Stimulated activated naive CD8-positive, alpha-beta T cell treated with anti-CD3 and anti-CD28 coated beads, Interleukin-15, amount 100 ng/mL, for 72 hours (primary cell): Measurements from ENCODE around the gene SLX4IP.
A peak's percentile ranks its signal among the peaks of the same experiment; 100 is the strongest.

ENCODE experiments used
- ATAC-seq: fragments of 150-1000 bp; cut with Tn5 transposase; 2 replicates; pipeline ENCODE4 v1.10.0; 2021; ENCODE audit warnings: mild to moderate bottlenecking, moderate library complexity
- DNase-seq, 2 donors: peaks; one replicate each; pipeline ENCODE4 v3.0.0; 2021 to 2022
- H3K27ac Mint-ChIP-seq, 2 donors: one replicate each; pipeline ENCODE4 v1.8.0; 2022; ENCODE audit warnings: mild to moderate bottlenecking in 2 of 2, mixed read lengths in 2 of 2, moderate library complexity in 2 of 2
- H3K27me3 Mint-ChIP-seq: one replicate; pipeline ENCODE4 v1.8.0; 2022; ENCODE audit warnings: mixed read lengths
- H3K4me1 Mint-ChIP-seq: one replicate; pipeline ENCODE4 v1.8.0; 2022; ENCODE audit warnings: mild to moderate bottlenecking, mixed read lengths
- H3K4me3 Mint-ChIP-seq, 2 donors: one replicate each; pipeline ENCODE4 v1.8.0; 2022; ENCODE audit warnings: mild to moderate bottlenecking in 2 of 2, mixed read lengths in 2 of 2, moderate library complexity in 1 of 2
- H3K9me3 Mint-ChIP-seq, 2 donors: one replicate each; pipeline ENCODE4 v1.8.0; 2022; ENCODE audit warnings: mixed read lengths in 2 of 2

Gene SLX4IP

GRCh38 chr20:10527781-10528180 lies 92.7 kb downstream of the SLX4IP start:
- ATAC-seq: no peak
- H3K27ac Mint-ChIP-seq: no peak overlapping the region

GRCh38 chr20:10530883-10531282 lies 95.8 kb downstream of the SLX4IP start:
- H3K9me3 Mint-ChIP-seq: no peaks in the 10 kb centered on the region
- DNase-seq: no peak
- H3K27ac Mint-ChIP-seq: no peak overlapping the region
- no peak for ATAC-seq
- H3K27me3 Mint-ChIP-seq: no peaks in the 10 kb centered on the region
- peaks cover 16% of the 10 kb centered on the region for H3K4me1 Mint-ChIP-seq
- H3K4me3 Mint-ChIP-seq: no peak overlapping the region

More at GRCh38 chr20:10527781-10528180, 92.7 kb downstream of the SLX4IP start:
- DNase-seq: no peak
- Mint-ChIP-seq H3K4me1 (peaks cover 7% of the 10 kb centered on the region), H3K27me3 (no peaks in the 10 kb centered on the region), H3K4me3 (no peak overlapping the region), H3K9me3 (no peaks in the 10 kb centered on the region)

- no peak for DNase-seq
- H3K4me3 Mint-ChIP-seq: no peak overlapping the region
- peaks cover 16% of the 10 kb centered on the region for H3K4me1 Mint-ChIP-seq
- ATAC-seq: no peak
- H3K27me3 Mint-ChIP-seq: no peaks in the 10 kb centered on the region
- H3K9me3 Mint-ChIP-seq: no peaks in the 10 kb centered on the region
- no peak overlapping the region for H3K27ac Mint-ChIP-seq
These were observed 96.7 kb downstream of the SLX4IP start for GRCh38 chr20:10531848-10532247.

- ATAC-seq: no peak
- H3K27ac Mint-ChIP-seq: no peak overlapping the region
These were observed 97.3 kb downstream of the SLX4IP start for GRCh38 chr20:10532361-10532760.

GRCh38 chr20:10536531-10536930 lies 101.4 kb downstream of the SLX4IP start:
- H3K27ac Mint-ChIP-seq: no peak overlapping the region
- H3K27me3 Mint-ChIP-seq: no peaks in the 10 kb centered on the region
- no peak for DNase-seq
- peaks cover 33% of the 10 kb centered on the region for H3K4me1 Mint-ChIP-seq
- no peak for ATAC-seq
- H3K4me3 Mint-ChIP-seq: no peak overlapping the region
- no peaks in the 10 kb centered on the region for H3K9me3 Mint-ChIP-seq

More at GRCh38 chr20:10532361-10532760, 97.3 kb downstream of the SLX4IP start:
- Mint-ChIP-seq H3K4me1 (peaks cover 16% of the 10 kb centered on the region), H3K27me3 (no peaks in the 10 kb centered on the region), H3K4me3 (no peak overlapping the region), H3K9me3 (no peaks in the 10 kb centered on the region)
- DNase-seq: no peak

- no peak for ATAC-seq
- H3K4me1 Mint-ChIP-seq: peaks cover 31% of the 10 kb centered on the region
- no peaks in the 10 kb centered on the region for H3K27me3 Mint-ChIP-seq
These were observed 102.9 kb downstream of the SLX4IP start for GRCh38 chr20:10537850-10538480.

GRCh38 chr20:10538768-10539167 lies 103.7 kb downstream of the SLX4IP start:
- peak overlapping the region in 1 of 2 donors; percentile 41 for H3K27ac Mint-ChIP-seq
- H3K4me3 Mint-ChIP-seq: no peak overlapping the region
- no peaks in the 10 kb centered on the region for H3K9me3 Mint-ChIP-seq
- ATAC-seq (no peak), DNase-seq (no peak)
- H3K27me3 Mint-ChIP-seq: no peaks in the 10 kb centered on the region
- peaks cover 35% of the 10 kb centered on the region for H3K4me1 Mint-ChIP-seq

More at GRCh38 chr20:10537850-10538480, 102.9 kb downstream of the SLX4IP start:
- Mint-ChIP-seq H3K27ac (no peak overlapping the region), H3K4me3 (no peak overlapping the region), H3K9me3 (no peaks in the 10 kb centered on the region)
- no peak for DNase-seq

- no peak for ATAC-seq
- H3K4me1 Mint-ChIP-seq: peaks cover 28% of the 10 kb centered on the region
- no peak overlapping the region for H3K27ac Mint-ChIP-seq
- no peak overlapping the region for H3K4me3 Mint-ChIP-seq
- no peaks in the 10 kb centered on the region for H3K27me3 Mint-ChIP-seq
- H3K9me3 Mint-ChIP-seq: no peaks in the 10 kb centered on the region
- no peak for DNase-seq
These were observed 104.9 kb downstream of the SLX4IP start for GRCh38 chr20:10539818-10540553.

GRCh38 chr20:10540636-10541493 lies 105.8 kb downstream of the SLX4IP start:
- peaks cover 31% of the 10 kb centered on the region for H3K4me1 Mint-ChIP-seq
- H3K27ac Mint-ChIP-seq: peak overlapping the region in 1 of 2 donors; percentile 6
- no peak for ATAC-seq
- no peak for DNase-seq
- H3K9me3 Mint-ChIP-seq: no peaks in the 10 kb centered on the region
- peak overlapping the region in 1 of 2 donors; percentile 6 for H3K4me3 Mint-ChIP-seq
- H3K27me3 Mint-ChIP-seq: no peaks in the 10 kb centered on the region

- H3K9me3 Mint-ChIP-seq: no peaks in the 10 kb centered on the region
- DNase-seq (no peak), ATAC-seq (no peak)
- H3K4me1 Mint-ChIP-seq: peaks cover 35% of the 10 kb centered on the region
- H3K27me3 Mint-ChIP-seq: no peaks in the 10 kb centered on the region
- no peak overlapping the region for H3K4me3 Mint-ChIP-seq
- no peak overlapping the region for H3K27ac Mint-ChIP-seq
These were observed 106.7 kb downstream of the SLX4IP start for GRCh38 chr20:10541668-10542411.

GRCh38 chr20:10542442-10542841 lies 107.3 kb downstream of the SLX4IP start:
- ATAC-seq (no peak), DNase-seq (no peak)
- no peaks in the 10 kb centered on the region for H3K9me3 Mint-ChIP-seq
- no peak overlapping the region for H3K27ac Mint-ChIP-seq
- no peak overlapping the region for H3K4me3 Mint-ChIP-seq
- H3K4me1 Mint-ChIP-seq: peaks cover 35% of the 10 kb centered on the region
- H3K27me3 Mint-ChIP-seq: no peaks in the 10 kb centered on the region

GRCh38 chr20:10543480-10543879 lies 108.4 kb downstream of the SLX4IP start:
- Mint-ChIP-seq H3K27ac (peak overlapping the region in 1 of 2 donors; percentile 33), H3K4me1 (peaks cover 35% of the 10 kb centered on the region), H3K9me3 (no peaks in the 10 kb centered on the region), H3K4me3 (no peak overlapping the region), H3K27me3 (no peaks in the 10 kb centered on the region)
- DNase-seq: no peak
- no peak for ATAC-seq

GRCh38 chr20:10547276-10548114 lies 112.4 kb downstream of the SLX4IP start:
- Mint-ChIP-seq H3K4me1 (peaks cover 51% of the 10 kb centered on the region), H3K9me3 (no peaks in the 10 kb centered on the region)

GRCh38 chr20:10549511-10549910 lies 114.4 kb downstream of the SLX4IP start:
- no peak overlapping the region for H3K4me3 Mint-ChIP-seq
- H3K27me3 Mint-ChIP-seq: no peaks in the 10 kb centered on the region
- H3K27ac Mint-ChIP-seq: no peak overlapping the region
- no peak for ATAC-seq
- no peak for DNase-seq
- H3K9me3 Mint-ChIP-seq: no peaks in the 10 kb centered on the region
- H3K4me1 Mint-ChIP-seq: peaks cover 56% of the 10 kb centered on the region

More at GRCh38 chr20:10547276-10548114, 112.4 kb downstream of the SLX4IP start:
- no peak for DNase-seq
- no peak overlapping the region for H3K4me3 Mint-ChIP-seq
- H3K27me3 Mint-ChIP-seq: no peaks in the 10 kb centered on the region
- no peak for ATAC-seq
- H3K27ac Mint-ChIP-seq: no peak overlapping the region
